Left ventricle myocardium inferior (tissue), 1 donor: ENCODE measurements around the gene DIO1. TPM values are rescaled to one million over a fixed set of nuclear protein-coding genes. Genes with fewer than 3 reads are reported as not detected.

Experiments used
- DNase-seq: peaks from one replicate; pipeline ENCODE4 v3.0.0-alpha.2; 2020
- H3K27ac ChIP-seq: fragments of 200-600 bp; replicated peaks from 2 replicates; pipeline ENCODE4 v1.8.0; 2021
- H3K27me3 ChIP-seq: fragments of 200-600 bp; 2 replicates; pipeline ENCODE4 v1.8.0; 2021; ENCODE audit warnings: low read depth
- H3K36me3 ChIP-seq: fragments of 200-600 bp; 2 replicates; pipeline ENCODE4 v1.8.0; 2021
- H3K4me1 ChIP-seq: fragments of 200-600 bp; 2 replicates; pipeline ENCODE4 v1.8.0; 2021
- H3K4me3 ChIP-seq: fragments of 200-600 bp; 2 replicates; pipeline ENCODE4 v1.8.0; 2021; ENCODE audit warnings: mild to moderate bottlenecking, moderate library complexity
- H3K9me3 ChIP-seq: fragments of 200-600 bp; replicated peaks from 2 replicates; pipeline ENCODE4 v1.8.0; 2021
- intact Hi-C: fragments of 100-400 bp; cut with micrococcal nuclease; formaldehyde crosslinking; loops from one replicate; pipeline ENCODE4 v1.11.0; 2022
- total RNA-seq: library from RNA; stranded (reverse); fragmentation: NEBNext Ultra II Directional; extraction: Animal tissue kit (Norgen Biotek cat#: 25700); gene quantifications from one replicate; pipeline ENCODE4 v1.2.1, GENCODE V29; 2021
- TF ChIP-seq, protein P1 (sequence below): fragments of 200-600 bp; IDR thresholded peaks from 2 replicates; pipeline ENCODE4 v1.8.0; 2021; ENCODE audit warnings: antibody characterized with exemption, mild to moderate bottlenecking, borderline replicate concordance
- donor health status: DM: no; HTN: yes; CAD: no; lungs with severe emphysema.

DIO1 gene
- total RNA-seq, 1 donor from 2014 or later = not detected

DNA sequence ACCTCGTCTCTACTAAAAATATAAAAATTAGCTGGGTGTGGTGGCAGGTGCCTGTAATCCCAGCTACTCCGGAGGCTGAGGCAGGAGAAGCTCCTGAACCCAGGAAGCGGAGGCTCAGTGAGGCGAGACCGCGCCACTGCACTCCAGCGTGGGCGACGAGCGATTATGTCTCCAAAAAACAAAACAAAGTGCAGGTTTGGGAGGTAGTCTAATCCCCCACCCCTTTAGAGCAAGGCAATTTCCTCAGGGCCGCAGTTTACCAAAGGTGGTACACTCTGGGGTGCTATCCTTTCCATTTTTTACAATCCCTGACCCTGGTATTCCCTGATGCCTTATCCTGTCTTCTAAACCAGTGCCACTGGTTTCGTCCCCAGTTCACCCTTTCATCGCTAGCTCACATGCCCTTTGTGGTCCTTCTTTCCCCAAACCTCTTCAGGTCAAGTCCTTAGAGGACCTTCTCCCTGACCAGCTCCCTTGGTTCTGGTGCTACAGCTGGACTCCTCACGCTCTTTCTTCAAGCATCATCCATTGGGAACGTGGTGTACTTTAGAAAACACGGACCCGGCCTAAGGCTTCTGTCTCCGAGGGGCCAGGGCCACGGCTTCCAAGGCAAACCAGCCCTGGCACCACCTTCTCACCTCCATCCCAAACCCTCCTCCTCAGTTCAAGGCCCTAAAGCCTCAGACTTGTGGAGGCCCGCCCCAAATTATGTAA lies 50.6 kb downstream of the DIO1 start:
- intact Hi-C loops = no loop called here
- Histone ChIP-seq H3K4me1 (peaks cover 43% of the 10 kb centered on the region), H3K36me3 (no peaks in the 10 kb centered on the region), H3K9me3 (no peaks in the 10 kb centered on the region), H3K27ac (peak overlapping the region; percentile 97), H3K4me3 (peak overlapping the region; percentile 94), H3K27me3 (no peaks in the 10 kb centered on the region)
- no peak for DNase-seq
- TF ChIP-seq, protein P1, sequence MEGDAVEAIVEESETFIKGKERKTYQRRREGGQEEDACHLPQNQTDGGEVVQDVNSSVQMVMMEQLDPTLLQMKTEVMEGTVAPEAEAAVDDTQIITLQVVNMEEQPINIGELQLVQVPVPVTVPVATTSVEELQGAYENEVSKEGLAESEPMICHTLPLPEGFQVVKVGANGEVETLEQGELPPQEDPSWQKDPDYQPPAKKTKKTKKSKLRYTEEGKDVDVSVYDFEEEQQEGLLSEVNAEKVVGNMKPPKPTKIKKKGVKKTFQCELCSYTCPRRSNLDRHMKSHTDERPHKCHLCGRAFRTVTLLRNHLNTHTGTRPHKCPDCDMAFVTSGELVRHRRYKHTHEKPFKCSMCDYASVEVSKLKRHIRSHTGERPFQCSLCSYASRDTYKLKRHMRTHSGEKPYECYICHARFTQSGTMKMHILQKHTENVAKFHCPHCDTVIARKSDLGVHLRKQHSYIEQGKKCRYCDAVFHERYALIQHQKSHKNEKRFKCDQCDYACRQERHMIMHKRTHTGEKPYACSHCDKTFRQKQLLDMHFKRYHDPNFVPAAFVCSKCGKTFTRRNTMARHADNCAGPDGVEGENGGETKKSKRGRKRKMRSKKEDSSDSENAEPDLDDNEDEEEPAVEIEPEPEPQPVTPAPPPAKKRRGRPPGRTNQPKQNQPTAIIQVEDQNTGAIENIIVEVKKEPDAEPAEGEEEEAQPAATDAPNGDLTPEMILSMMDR = no peak

DNA sequence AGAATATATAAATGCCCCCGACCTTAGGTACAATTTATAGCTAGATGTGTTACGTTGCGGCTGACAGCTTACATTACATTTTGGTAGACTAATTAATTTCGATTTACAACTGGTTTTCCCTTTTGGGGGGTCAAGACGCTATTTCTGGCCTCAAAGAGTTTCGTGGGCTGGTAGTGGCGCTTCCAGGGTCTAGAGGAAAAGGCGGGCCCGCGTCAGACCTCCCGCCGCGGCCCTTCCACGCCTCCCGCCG lies 51.1 kb downstream of the DIO1 start:
- H3K36me3 ChIP-seq = no peaks in the 10 kb centered on the region
- peak overlapping the region; percentile 97 for H3K27ac ChIP-seq
- peak overlapping the region; percentile 94 for H3K4me3 ChIP-seq
- H3K27me3 ChIP-seq = no peaks in the 10 kb centered on the region
- intact Hi-C loops = no loop called here
- no peaks in the 10 kb centered on the region for H3K9me3 ChIP-seq
- peaks cover 48% of the 10 kb centered on the region for H3K4me1 ChIP-seq
- TF ChIP-seq, protein P1 = no peak
- DNase-seq = no peak

DNA sequence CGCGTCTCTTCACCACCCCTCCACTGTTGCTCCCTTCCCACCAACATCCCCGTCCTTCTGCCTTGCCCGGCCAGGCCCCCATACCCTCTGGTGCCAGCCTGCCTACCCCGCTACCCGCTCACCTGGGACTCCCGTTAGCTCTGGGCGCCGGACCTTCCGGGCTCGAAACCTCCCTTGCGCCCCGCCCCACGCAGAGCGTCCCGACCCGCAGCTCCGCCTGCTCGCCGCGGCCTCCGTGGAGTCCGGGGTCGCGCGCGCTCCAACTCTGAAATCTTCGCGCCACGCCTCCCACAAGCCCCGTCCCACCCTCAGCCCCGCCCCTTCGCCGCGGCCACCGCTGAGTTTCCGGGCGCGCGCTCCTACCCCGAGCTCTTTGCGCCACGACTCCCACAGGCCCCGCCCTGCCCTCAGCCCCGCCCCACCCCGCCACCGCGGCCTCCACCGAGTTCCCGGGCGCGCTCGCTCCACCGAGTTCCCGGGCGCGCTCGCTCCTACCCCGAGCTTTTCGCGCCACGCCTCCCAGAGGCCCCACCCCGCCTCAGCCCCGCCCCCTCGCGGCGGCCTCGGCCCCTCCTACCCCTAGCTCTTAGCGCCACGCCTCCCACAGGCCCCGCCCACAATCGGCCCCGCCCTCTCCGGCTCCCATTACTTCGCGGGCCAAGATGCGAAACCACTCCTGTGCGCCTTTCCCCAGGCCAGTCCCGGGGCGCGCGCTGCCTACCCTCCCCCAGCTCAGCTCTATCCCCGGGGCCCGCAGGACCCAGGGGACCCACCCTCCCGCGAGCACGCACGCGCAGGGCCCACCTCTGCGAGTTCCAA lies 51.7 kb downstream of the DIO1 start, which contains the start of gene IFT25:
Gene IFT25 (minus strand): TSS at position 267 of the 819 bp plus-strand sequence. CDS start 5,617 bp downstream, outside the sequence.
- TF ChIP-seq, protein P1 = no peak
- peak; percentile 97 for DNase-seq
- H3K27me3 ChIP-seq = no peaks in the 10 kb centered on the region
- intact Hi-C loops = no loop called here
- H3K36me3 ChIP-seq = no peaks in the 10 kb centered on the region
- no peaks in the 10 kb centered on the region for H3K9me3 ChIP-seq
- H3K4me3 ChIP-seq = peak within 1 kb of the TSS; percentile 94
- peaks cover 53% of the 10 kb centered on the region for H3K4me1 ChIP-seq
- H3K27ac ChIP-seq = peak within 1 kb of the TSS; percentile 97

DNA sequence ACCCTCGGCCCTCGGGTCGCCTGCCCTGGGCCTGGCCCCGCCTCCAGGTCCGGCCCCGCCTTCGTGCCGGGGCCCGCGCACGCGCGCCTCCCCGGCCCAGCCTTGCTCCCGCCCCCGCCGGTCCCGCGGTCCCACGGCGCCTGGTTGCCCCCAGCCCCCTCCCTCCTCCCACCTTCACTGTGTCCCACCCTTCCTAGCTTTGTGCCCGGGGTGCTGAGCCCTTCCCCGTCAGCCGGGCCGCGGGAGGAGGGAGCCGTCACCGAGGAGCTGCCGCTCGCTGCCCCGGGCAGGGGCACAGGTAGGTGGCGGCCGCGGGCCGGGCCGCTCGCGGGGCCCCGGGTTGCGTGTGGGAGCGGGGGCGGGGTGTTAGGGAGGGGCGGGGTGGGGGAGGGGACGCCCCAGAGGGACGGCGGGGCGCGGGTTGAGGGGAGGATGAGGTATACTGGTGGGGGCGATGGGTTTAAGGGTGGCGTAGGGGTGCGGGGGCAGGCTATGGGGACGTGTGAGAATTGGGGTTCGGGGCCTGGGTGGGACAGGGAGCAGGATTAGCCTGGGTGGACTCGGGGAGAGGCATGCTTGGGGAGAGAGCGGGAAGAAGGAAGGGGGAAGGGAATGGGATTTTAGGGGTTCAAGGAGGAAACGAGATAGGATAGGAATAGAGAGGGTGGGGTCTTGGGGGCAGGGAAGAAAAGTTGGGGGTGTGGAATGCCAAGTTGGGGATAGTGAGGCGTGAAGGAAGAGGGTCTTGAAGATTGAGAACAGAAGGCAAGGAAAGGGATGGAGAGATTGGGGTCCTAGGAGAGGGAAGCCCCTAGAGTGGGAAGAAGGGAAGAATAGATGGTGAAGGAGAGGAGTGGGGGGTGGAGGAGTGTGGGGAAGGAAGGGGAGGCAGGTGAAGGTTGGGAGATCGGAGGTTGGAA lies 52.5 kb downstream of the DIO1 start, which contains the start of gene LRRC42:
Gene LRRC42 (plus strand): TSS at position 99 of the 920 bp plus-strand sequence. CDS start 5,650 bp downstream, outside the sequence.
- Histone ChIP-seq H3K4me3 (peak within 1 kb of the TSS; percentile 94), H3K4me1 (peaks cover 54% of the 10 kb centered on the region), H3K9me3 (no peaks in the 10 kb centered on the region), H3K36me3 (no peaks in the 10 kb centered on the region), H3K27me3 (no peaks in the 10 kb centered on the region), H3K27ac (peak within 1 kb of the TSS; percentile 97)
- no peak for DNase-seq
- TF ChIP-seq, protein P1 = peak; percentile 37
- intact Hi-C loops = no loop called here
